GM18951 (cell line): ENCODE measurements around the gene SDCBP2.

Source experiments
- POLR2A ChIP-seq: IDR thresholded peaks from 4 replicates; pipeline ENCODE4 v1.6.1; 2011; ENCODE audit warnings: mild to moderate bottlenecking; ENCODE audit not compliant: insufficient read length, insufficient read depth; ENCODE audit errors: extremely low read depth
- in situ Hi-C: fragments of 300-500 bp; cut with MboI; formaldehyde crosslinking; loops from one replicate; pipeline ENCODE4 v1.12.0; 2022; ENCODE audit warnings: low sequenced_read_pairs, mixed read lengths, inconsistent platforms; ENCODE audit not compliant: unreplicated experiment

SDCBP2 gene

DNA sequence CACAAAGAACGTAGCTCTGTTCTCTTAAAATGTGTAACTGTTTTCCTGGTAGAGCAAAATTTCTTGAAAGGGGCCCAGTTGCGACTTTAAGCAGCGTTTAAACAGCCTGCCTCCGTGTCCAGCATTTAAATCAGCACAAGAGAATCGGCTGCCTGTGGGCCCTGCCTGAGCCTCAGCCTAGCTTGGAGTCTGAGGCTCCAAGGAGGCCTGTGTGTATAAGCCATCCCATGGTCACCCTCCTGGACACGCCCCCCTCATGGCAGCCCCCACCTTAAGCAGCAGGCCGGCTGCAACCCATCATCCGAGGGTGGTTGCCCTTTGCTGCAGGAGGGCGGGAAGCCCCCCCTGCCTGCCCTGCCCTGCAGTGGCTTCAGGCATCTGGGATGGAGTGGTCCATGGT is 18.9 kb downstream of the SDCBP2 start:
- TF ChIP-seq POLR2A, result no peak
- in situ Hi-C loops, result no loop called here

DNA sequence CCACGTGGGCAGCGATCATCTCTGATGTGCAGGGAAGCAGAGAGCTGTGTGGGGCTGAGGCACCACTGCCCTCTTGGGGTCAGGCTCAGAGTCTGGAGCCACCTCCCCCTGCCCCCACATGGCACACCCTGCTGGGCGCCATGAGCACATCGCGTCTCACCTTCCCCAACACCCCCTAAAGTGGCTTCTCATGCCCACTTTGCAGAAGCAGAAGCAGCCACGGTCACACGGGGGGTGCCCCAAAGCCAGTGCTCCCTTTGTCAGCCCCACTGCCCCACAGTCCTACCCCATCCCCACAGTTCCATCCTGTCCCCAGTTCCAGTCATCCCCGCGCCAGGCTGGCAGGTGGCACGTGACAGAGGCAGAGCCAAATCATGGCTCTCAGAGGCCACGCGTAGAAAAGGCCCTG is 19.5 kb downstream of the SDCBP2 start:
- TF ChIP-seq POLR2A, result no peak
- in situ Hi-C loops, result no loop called here

DNA sequence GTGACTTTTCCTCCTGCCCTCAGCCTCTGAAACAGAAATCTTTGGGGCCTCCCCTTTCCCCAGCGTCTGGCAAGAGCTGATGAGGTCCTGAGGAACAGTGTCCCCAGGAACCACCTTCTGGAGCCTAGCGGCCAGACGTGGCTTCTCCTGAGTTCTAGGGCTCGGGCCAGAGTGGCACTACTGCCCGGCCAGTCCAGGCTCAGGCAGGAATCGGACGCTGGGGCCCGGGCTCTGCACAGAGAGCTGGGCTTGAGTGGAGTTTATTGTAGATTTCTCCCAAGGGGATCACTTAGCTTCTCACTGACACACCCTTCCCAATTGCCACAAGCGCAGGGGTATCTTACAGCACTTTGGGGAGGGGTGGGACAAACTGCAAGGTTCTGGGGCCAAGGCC is 20.2 kb downstream of the SDCBP2 start:
- in situ Hi-C loops, result no loop called here
- no peak for TF ChIP-seq POLR2A

DNA sequence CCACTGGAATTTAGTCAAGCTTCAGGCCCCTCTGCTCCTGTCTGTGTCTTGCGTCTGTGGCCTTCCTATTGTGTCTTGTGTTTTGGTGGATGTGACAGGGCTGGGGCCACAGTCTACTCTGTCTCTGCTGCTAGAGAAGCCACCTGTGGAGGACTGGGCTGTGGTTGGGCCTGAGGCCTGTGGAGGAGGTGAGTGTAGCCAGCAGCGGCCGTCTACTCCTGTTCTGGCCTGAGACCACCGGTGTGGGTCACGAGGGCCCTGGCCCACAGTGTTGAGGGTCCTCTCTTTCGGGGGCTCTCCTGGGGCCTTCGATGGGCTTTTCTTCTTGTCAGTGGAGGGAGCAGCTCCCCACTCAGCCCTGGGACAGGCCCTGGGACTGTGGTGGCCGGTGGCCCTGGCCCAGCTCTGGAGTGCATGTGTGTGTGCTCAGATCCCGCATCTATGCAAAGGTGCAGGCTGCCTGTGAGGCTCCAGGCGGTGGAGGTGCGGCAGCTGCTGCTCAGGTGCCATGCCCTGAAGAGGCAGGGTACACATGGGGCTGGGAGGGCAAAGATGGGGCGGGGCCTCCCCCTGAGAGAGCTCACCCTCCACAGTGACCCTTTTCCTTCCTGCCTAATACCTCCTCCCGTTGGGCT is 20.8 kb downstream of the SDCBP2 start:
- TF ChIP-seq POLR2A, result no peak
- in situ Hi-C loops, result no loop called here

DNA sequence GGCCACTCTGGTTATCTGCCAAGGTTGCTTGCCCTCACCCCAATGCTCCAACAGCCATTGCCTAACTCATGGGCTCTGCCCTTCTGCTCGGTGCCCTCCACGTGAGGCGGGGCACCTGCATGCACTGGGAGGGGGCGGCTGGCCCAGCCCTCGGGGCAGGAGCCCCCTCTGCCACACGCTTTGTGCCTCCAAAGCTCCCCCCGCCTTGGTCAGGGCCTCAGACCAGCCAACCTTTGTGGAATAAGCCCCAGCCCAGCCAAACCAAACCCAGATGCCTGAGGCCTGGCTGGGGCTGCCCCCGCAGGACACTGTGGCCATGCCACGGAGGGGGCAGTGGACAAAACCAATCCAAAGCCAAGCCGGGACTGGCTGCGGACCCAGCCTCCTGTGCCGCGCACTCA is 21.4 kb downstream of the SDCBP2 start:
- in situ Hi-C loops, result no loop called here
- no peak for TF ChIP-seq POLR2A

DNA sequence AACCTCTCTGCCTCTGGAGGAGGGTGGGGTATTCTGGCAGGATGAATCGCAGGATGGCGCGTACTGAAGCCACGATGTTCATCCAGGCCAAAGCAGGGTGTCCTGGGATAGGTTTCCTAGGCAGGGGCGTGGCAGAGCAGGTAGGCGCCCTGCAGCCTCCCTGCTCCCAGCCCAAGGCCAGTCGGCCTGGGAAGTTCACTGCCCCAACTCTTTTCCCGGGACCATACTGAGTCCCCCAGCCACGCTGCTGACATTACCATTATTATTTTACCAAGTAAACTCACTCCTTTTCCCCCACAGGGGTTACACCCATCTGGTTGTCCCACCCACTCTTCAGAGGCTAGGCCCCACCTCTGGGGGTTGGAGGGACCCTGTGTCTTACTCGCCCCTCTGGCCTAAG is 21.8 kb downstream of the SDCBP2 start:
- in situ Hi-C loops, result no loop called here
- no peak for TF ChIP-seq POLR2A

DNA sequence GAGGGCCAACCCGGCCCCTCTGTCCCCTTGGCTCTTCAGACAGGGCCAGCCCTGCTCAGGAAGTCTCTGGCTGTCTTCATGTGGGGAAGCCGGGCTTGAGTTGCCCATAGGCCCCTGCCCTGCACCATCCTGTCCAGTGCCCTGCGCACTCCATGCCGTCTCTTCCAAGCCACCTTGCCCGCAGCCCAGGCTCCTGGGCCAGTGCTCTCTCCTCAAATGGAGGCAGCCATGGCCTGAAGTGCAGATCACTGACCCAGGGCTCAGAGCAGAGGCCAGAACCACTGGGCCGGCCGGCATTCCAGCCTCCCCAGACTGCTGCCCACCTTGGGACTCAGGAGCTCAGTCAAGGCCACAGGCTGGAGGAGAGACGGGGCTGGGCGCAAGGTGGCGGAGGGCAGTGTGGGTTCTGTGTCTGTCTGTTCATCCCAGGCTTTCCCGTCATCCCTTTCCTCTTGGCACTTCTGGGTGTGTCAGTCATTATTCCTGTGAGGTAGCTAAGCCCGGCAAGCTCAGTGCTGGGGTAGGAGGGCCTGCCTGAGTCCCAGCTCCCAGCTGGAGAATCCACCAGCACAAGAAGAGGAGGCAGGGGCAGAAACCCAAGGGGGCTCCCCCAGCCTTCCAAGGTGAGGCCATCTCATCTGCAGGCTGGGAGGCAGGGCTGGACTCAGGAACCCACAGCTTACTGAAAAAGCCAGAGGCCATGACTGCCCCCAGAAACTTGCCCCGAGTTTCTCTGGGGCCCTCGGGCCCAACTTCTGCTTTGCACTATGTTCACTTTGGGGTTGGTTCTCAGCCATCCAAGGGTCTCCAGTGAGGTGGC is 22.4 kb downstream of the SDCBP2 start:
- no peak for TF ChIP-seq POLR2A
- in situ Hi-C loops, result no loop called here

DNA sequence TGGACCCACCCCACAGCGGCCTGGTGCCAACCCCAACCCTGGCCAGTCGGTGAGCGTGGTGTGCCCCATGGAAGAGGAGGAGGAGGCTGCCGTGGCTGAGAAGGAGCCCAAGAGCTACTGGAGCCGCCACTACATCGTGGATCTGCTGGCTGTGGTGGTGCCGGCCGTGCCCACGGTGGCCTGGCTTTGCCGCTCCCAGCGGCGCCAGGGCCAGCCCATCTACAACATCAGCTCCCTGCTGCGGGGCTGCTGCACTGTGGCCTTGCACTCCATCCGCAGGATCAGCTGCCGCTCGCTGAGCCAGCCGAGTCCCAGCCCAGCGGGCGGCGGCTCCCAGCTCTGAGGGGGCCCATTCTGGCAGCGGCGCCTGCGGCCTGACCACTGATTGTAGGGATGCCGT is 23.2 kb downstream of the SDCBP2 start:
- no peak for TF ChIP-seq POLR2A
- in situ Hi-C loops, result no loop called here

DNA sequence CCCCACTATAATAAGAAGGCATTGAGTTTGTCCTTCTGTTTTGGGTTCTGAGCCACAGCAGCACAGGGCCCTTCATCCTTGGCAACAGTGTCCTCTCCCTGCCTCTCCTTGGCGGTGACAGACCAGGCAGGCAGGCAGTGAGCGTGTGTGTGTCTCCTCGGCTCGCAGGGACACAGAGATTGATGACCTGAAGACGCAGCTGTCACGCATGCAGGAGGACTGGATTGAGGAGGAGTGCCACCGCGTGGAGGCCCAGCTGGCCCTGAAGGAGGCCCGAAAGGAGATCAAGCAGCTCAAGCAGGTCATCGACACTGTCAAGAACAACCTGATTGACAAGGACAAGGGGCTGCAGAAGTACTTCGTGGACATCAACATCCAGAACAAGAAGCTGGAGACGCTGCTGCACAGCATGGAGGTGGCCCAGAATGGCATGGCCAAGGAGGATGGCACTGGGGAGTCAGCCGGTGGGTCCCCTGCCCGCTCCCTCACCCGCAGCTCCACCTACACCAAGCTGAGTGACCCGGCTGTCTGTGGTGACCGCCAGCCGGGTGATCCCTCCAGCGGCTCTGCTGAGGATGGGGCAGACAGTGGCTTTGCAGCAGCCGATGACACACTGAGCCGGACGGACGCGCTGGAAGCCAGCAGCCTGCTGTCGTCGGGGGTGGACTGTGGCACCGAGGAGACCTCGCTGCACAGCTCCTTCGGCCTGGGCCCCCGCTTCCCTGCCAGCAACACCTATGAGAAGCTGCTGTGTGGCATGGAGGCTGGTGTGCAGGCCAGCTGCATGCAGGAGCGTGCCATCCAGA is 24.0 kb downstream of the SDCBP2 start:
- in situ Hi-C loops, result no loop called here
- TF ChIP-seq POLR2A, result no peak

DNA sequence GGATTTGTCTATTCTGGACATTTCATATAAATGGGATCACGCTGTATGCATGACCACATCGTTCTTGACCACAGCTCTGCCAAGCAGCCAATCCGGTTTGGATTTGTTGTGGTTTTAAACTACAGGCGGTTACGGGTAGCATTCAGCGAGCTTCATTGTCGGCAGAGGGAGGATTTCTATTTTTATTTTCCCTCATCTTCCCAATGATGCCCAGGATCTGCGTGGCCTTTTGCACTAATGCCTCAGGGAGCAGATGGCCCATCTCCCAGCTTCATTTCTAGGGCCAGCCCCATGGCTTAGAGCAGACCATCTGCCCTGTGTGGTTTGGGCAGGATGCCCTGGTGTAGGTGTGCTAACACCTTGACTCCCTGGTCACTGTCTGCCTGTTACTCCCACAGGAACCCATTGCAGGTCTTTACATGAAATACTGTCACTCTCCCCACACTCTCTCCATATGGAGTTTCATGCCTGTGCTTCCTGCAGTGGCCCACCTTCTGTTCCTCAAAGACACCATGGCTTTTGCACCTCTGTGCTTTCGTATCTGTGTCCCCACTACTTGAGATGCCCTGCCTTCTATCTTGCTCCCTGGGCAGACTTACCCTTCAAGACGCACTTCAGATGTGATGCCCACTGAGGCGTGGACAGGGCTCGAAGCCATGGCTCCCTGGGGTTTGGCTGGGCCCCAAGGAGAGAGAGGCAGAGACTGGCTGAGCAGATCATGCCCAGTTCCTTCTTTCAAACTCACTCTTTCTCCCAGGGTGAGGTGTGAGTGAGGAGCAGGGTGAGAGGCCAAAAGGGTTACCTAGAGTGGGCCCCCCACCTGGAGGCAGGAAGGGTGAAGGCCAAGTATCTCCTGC is 26.0 kb downstream of the SDCBP2 start:
- TF ChIP-seq POLR2A, result no peak
- in situ Hi-C loops, result no loop called here

DNA sequence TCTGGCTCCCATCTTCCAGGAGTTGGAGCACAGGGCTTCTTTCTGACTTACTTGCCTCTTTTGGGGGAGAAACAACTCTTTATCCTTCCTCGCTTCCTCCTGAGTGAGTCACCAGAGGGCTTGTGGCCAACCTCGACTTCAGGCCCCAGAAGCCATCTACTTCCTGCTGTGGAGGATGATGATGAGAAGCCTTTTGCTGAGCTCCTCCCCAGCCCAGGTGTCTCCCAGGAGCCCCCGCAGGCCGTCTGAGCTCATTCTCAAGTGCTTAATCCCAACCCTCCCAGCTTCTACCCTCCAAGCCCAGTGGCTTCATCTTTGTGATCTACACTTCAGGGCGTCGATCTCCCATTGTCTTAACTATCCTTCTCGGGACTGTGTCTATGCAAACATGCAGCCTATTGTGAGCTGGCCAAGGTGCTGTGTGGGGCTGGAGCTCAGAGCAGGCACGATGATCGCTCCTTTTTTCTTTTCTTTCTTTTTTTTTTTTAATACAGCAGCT is 27.9 kb downstream of the SDCBP2 start:
- in situ Hi-C loops, result no loop called here
- TF ChIP-seq POLR2A, result no peak

DNA sequence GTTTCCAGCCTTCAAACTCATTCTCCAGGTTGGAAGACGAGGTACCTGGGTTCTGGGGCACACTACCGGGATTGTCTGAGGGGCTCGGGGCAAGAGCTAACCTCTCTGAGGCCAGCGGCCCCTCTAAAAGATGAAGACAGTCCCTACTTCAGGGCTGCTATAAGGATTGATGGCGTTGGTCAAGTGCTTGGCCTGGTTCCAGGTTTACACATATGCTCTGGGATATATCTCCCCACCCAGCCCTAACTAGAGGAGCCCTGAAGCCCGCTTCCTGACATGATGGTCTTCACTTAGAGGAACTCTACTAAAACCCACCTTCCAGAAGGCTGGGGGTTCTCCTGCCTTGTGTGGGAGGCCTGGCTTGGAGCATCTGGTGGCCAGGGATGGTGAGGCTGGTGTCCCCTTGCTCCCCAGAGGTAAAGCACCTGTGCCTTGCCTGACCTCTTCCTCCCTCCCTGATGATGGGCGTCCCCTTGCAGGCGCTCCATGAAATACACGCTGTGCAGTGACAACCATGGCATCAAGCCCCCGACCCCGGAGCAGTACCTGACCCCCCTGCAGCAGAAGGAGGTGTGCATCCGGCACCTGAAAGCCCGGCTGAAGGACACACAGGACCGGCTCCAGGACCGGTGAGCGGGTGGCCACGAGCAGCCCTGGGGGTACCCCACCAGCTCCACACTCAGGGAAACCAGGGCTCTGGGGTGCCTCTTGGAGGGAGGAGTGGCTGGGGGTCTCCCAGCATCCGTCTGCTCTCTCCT is 28.7 kb downstream of the SDCBP2 start:
- TF ChIP-seq POLR2A, result no peak
- in situ Hi-C loops, result no loop called here
